K562 (cell line): ENCODE results near the gene TSPOAP1. TPM values are rescaled to one million over a fixed set of nuclear protein-coding genes. Genes with fewer than 3 reads are reported as not detected.

Source experiments
- CBFB ChIP-seq: sonication (generic); formaldehyde crosslinking; IDR thresholded peaks from 2 replicates; pipeline ENCODE4 v1.4.0; 2020; ENCODE audit warnings: mild to moderate bottlenecking, missing genetic modification reagents
- FOXJ2 ChIP-seq: fragments of 200-800 bp; sonication (Bioruptor generic); IDR thresholded peaks from 2 replicates; pipeline ENCODE4 v1.6.1; 2016; ENCODE audit warnings: missing genetic modification characterization, missing compliant biosample characterization
- GATAD2B ChIP-seq: fragments of 450-650 bp; IDR thresholded peaks from 2 replicates; pipeline ENCODE4 v1.6.1; 2017; ENCODE audit warnings: mild to moderate bottlenecking, borderline replicate concordance
- KAT8 ChIP-seq: fragments of 450-650 bp; IDR thresholded peaks from 2 replicates; pipeline ENCODE4 v1.6.1; 2016; ENCODE audit warnings: low read depth, mild to moderate bottlenecking
- KDM4B ChIP-seq, 2 experiments: fragments of 450-650 bp in 1 of 2; sonication (generic) in 1 of 2; IDR thresholded peaks; 2 replicates each; pipeline ENCODE4 v1.6.1; 2016 to 2017; ENCODE audit warnings: borderline replicate concordance in 2 of 2, antibody characterized with exemption in 1 of 2, low read depth in 1 of 2, mild to moderate bottlenecking in 1 of 2
- MAFK ChIP-seq: IDR thresholded peaks from 2 replicates; pipeline ENCODE4 v1.6.1; 2011; ENCODE audit warnings: low read length, improper control_type of control experiment
- MTA2 ChIP-seq: fragments of 450-650 bp; IDR thresholded peaks from 2 replicates; pipeline ENCODE4 v1.6.1; 2016; ENCODE audit warnings: low read depth
- MXI1 ChIP-seq: IDR thresholded peaks from 2 replicates; pipeline ENCODE4 v1.6.1; 2011; ENCODE audit warnings: low read depth, mild to moderate bottlenecking, improper control_type of control experiment, low read length
- NCOA4 ChIP-seq: fragments of 450-650 bp; IDR thresholded peaks from 2 replicates; pipeline ENCODE4 v1.6.1; 2018; ENCODE audit warnings: mild to moderate bottlenecking; ENCODE audit not compliant: partially characterized antibody
- PHB ChIP-seq: fragments of 250-450 bp; sonication (Bioruptor Pico); IDR thresholded peaks from 2 replicates; pipeline ENCODE4 v1.5.0; 2021
- PHF21A ChIP-seq: fragments of 450-650 bp; IDR thresholded peaks from 2 replicates; pipeline ENCODE4 v1.6.1; 2017; ENCODE audit warnings: low read depth, borderline replicate concordance
- PTTG1 ChIP-seq: fragments of 450-650 bp; IDR thresholded peaks from 2 replicates; pipeline ENCODE4 v1.6.1; 2016; ENCODE audit warnings: low read depth, mild to moderate bottlenecking, missing genetic modification characterization, missing compliant biosample characterization
- RBM34 ChIP-seq: fragments of 200-400 bp; formaldehyde crosslinking; IDR thresholded peaks from 2 replicates; pipeline ENCODE4 v1.6.1; 2018; ENCODE audit warnings: low read length, borderline replicate concordance; ENCODE audit not compliant: insufficient read depth
- SAP30 ChIP-seq: fragments of 200-600 bp; sonication (generic); IDR thresholded peaks from 2 replicates; pipeline ENCODE4 v1.6.1; 2012; ENCODE audit warnings: borderline replicate concordance, low read depth, mild to moderate bottlenecking, moderate library complexity, low read length, control low read depth, inconsistent platforms; ENCODE audit not compliant: insufficient read depth, poor library complexity, severe bottlenecking
- WHSC1 ChIP-seq: IDR thresholded peaks from one replicate; pipeline ENCODE4 v1.6.1; 2012; ENCODE audit warnings: low read length, control low read depth, inconsistent platforms
- ZBTB8A ChIP-seq: fragments of 450-650 bp; IDR thresholded peaks from 2 replicates; pipeline ENCODE4 v1.6.1; 2018; ENCODE audit warnings: mild to moderate bottlenecking, moderate library complexity; ENCODE audit not compliant: partially characterized antibody
- ZKSCAN3 ChIP-seq: fragments of 250-450 bp; sonication (Bioruptor Pico); IDR thresholded peaks from 2 replicates; pipeline ENCODE4 v1.4.0; 2020
- ZNF408 ChIP-seq: fragments of 250-450 bp; sonication (Bioruptor Pico); IDR thresholded peaks from 2 replicates; pipeline ENCODE4 v1.4.0; 2020; ENCODE audit warnings: low read depth, mild to moderate bottlenecking, moderate library complexity
- polyA plus RNA-seq, 8 experiments: library from polyadenylated mRNA; depleted of rRNA in 4 of 8; stranded (reverse) in 5 of 8; unstranded in 3 of 8; fragments of >200 nt; fragmentation: Nextera tagmentation in 2 of 8; fragmentation: Illumina TruSeq in 1 of 8; extraction: Ambion mirVana in 2 of 8; extraction: Trizol in 1 of 8; gene quantifications; 2 replicates each; pipeline versions ENCODE4 v1.2.1 to v1.2.3, GENCODE V29; 2011 to 2014; ENCODE audit warnings: inconsistent platforms in 1 of 8, missing spikeins in 1 of 8
- total RNA-seq, 7 experiments: library from RNA; depleted of rRNA in 6 of 7; stranded (reverse); fragments of >200 nt in 6 of 7; fragmentation: Illumina TruSeq in 2 of 7; extraction: Trizol in 2 of 7; gene quantifications; 2 replicates each; pipeline versions ENCODE4 v1.2.1 to v1.2.3, GENCODE V29; 2011 to 2021; ENCODE audit warnings: low replicate concordance in 1 of 7
- TF ChIP-seq, protein P1 (sequence below): sonication (generic); formaldehyde crosslinking; IDR thresholded peaks from 2 replicates; pipeline ENCODE4 v1.8.1; 2023; ENCODE audit warnings: mild to moderate bottlenecking, missing genetic modification reagents
- TF ChIP-seq, protein P2 (sequence below): sonication (generic); formaldehyde crosslinking; IDR thresholded peaks from 2 replicates; pipeline ENCODE4 v1.8.0; 2023; ENCODE audit warnings: mild to moderate bottlenecking, missing genetic modification reagents
- TF ChIP-seq, protein P3 (sequence below): fragments of 450-650 bp; IDR thresholded peaks from 2 replicates; pipeline ENCODE4 v1.6.1; 2014; ENCODE audit warnings: low read depth, mild to moderate bottlenecking, moderate library complexity, borderline replicate concordance

TSPOAP1 gene
- total and polyA plus RNA-seq, 9 of the 15 experiments (the other 6 are each of a cell fraction or from before 2014, with no cell fraction given) = 0.87 to 3.9 (median 1.8) TPM; not detected in 2

DNA sequence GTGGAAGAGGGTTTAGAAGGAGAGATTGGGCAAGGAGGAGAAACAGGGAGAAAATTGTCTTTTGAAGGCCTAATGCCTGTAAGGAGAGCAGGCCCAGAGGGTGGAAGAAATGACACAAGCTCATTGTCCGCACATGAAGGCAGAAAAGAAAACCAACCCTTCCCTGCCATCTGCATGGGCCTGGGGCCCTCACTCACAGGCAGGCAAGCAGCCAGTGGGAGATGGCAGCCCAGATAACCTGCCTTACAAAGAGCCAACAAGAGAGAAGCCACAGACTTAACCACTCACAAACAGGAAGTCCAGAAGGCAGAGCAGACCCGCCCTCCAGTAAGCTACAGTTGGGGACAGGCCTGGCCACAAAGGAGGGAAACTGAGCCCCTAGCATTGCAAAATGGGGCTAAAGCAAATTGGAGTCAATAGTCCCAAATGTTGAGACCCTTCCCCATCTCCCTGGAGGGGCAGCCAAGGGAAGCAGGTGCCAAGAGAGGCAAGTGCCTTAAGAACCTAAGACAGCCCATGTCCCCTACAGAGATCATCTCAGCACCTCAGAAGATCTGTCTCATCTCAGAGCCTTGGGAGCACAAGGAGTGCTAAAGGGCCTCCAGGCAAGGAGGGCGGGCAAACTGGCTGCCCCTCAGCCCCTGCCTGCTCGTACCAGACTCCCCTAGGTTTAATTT, 7.3 kb upstream of the TSPOAP1 start (continued):
- TF ChIP-seq FOXJ2 (tag) (no peak), RBM34 (no peak), MAFK (no peak), KAT8 (no peak), SAP30 (no peak), WHSC1 (no peak), MXI1 (no peak), KDM4B (IDR thresholded peaks at IDR 0.05; ENCODE audit: borderline replicate concordance in 2 of 2, low read depth in 1 of 2) (no peak; a peak in 1 of 4 replicates), NCOA4 (no peak), CBFB (CRISPR knock-in tag) (no peak), PHB (CRISPR knock-in tag) (no peak), GATAD2B (no peak), PHF21A (no peak), PTTG1 (tag) (no peak; the same call in 1 of the 2 replicates), MTA2 (peak; percentile 22; the same call in 1 of the 2 replicates), ZNF408 (no peak), ZBTB8A (no peak), ZKSCAN3 (CRISPR knock-in tag) (no peak)
- TF ChIP-seq, protein P1, sequence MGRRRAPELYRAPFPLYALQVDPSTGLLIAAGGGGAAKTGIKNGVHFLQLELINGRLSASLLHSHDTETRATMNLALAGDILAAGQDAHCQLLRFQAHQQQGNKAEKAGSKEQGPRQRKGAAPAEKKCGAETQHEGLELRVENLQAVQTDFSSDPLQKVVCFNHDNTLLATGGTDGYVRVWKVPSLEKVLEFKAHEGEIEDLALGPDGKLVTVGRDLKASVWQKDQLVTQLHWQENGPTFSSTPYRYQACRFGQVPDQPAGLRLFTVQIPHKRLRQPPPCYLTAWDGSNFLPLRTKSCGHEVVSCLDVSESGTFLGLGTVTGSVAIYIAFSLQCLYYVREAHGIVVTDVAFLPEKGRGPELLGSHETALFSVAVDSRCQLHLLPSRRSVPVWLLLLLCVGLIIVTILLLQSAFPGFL (CRISPR knock-in tag) = no peak
- TF ChIP-seq, protein P2, sequence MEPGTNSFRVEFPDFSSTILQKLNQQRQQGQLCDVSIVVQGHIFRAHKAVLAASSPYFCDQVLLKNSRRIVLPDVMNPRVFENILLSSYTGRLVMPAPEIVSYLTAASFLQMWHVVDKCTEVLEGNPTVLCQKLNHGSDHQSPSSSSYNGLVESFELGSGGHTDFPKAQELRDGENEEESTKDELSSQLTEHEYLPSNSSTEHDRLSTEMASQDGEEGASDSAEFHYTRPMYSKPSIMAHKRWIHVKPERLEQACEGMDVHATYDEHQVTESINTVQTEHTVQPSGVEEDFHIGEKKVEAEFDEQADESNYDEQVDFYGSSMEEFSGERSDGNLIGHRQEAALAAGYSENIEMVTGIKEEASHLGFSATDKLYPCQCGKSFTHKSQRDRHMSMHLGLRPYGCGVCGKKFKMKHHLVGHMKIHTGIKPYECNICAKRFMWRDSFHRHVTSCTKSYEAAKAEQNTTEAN (CRISPR knock-in tag) = no peak
- TF ChIP-seq, protein P3, sequence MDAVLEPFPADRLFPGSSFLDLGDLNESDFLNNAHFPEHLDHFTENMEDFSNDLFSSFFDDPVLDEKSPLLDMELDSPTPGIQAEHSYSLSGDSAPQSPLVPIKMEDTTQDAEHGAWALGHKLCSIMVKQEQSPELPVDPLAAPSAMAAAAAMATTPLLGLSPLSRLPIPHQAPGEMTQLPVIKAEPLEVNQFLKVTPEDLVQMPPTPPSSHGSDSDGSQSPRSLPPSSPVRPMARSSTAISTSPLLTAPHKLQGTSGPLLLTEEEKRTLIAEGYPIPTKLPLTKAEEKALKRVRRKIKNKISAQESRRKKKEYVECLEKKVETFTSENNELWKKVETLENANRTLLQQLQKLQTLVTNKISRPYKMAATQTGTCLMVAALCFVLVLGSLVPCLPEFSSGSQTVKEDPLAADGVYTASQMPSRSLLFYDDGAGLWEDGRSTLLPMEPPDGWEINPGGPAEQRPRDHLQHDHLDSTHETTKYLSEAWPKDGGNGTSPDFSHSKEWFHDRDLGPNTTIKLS = 0 out of 2 replicates have a peak, but pooled peaks have one; percentile 17
